Measurements from ENCODE around the gene LNP1. TPM values are rescaled to one million over a fixed set of nuclear protein-coding genes. Genes with fewer than 3 reads are reported as not detected.

LNP1 gene
- total RNA-seq, 3 donors from 2014 or later: 2.6 to 3.3 (median 2.7) TPM

GRCh38 chr3:100419406-100419805, 18.1 kb downstream of the LNP1 start:
- intact Hi-C loops (cut with DNase I; ENCODE audit: low total_unique reads): no loop called here

GRCh38 chr3:100420885-100421284, 19.5 kb downstream of the LNP1 start:
- DNase-seq (ENCODE audit: low spot score in 2 of 2): no peak
- Histone ChIP-seq H3K4me3 (no peak overlapping the region), H3K27ac (no peak overlapping the region), H3K4me1 (no peaks in the 10 kb centered on the region), H3K36me3 (no peaks in the 10 kb centered on the region), H3K9me3 (no peaks in the 10 kb centered on the region), H3K27me3 (no peaks in the 10 kb centered on the region)
- no peak for TF ChIP-seq CTCF (IDR thresholded peaks at IDR 0.05)
- no peak for TF ChIP-seq POLR2A (IDR thresholded peaks at IDR 0.05)
- no peak for TF ChIP-seq POLR2AphosphoS5 (IDR thresholded peaks at IDR 0.05)
- intact Hi-C loops (cut with DNase I; ENCODE audit: low total_unique reads): loop anchor here (5.0 kb wide), 1 partner anchor 721 kb away; no protein-coding TSS in a partner anchor

More at GRCh38 chr3:100419406-100419805, 18.1 kb downstream of the LNP1 start:
- TF ChIP-seq CTCF (IDR thresholded peaks at IDR 0.05): no peak
- TF ChIP-seq POLR2A (IDR thresholded peaks at IDR 0.05): no peak
- TF ChIP-seq POLR2AphosphoS5 (IDR thresholded peaks at IDR 0.05): no peak
- no peaks in the 10 kb centered on the region for H3K9me3 ChIP-seq
- DNase-seq (ENCODE audit: low spot score in 2 of 2): no peak
- H3K27ac ChIP-seq: no peak overlapping the region
- no peaks in the 10 kb centered on the region for H3K27me3 ChIP-seq
- H3K4me3 ChIP-seq: no peak overlapping the region
- H3K4me1 ChIP-seq: no peaks in the 10 kb centered on the region
- no peaks in the 10 kb centered on the region for H3K36me3 ChIP-seq

GRCh38 chr3:100423611-100424010, 22.3 kb downstream of the LNP1 start:
- no peak for TF ChIP-seq POLR2AphosphoS5 (IDR thresholded peaks at IDR 0.05)
- no peak for TF ChIP-seq POLR2A (IDR thresholded peaks at IDR 0.05)
- TF ChIP-seq CTCF (IDR thresholded peaks at IDR 0.05): no peak
- no peak overlapping the region for H3K4me3 ChIP-seq
- no peak for DNase-seq (ENCODE audit: low spot score in 2 of 2)
- no peaks in the 10 kb centered on the region for H3K9me3 ChIP-seq
- H3K36me3 ChIP-seq: no peaks in the 10 kb centered on the region
- H3K27ac ChIP-seq: no peak overlapping the region
- H3K4me1 ChIP-seq: no peaks in the 10 kb centered on the region
- intact Hi-C loops (cut with DNase I; ENCODE audit: low total_unique reads): loop anchor here (5.0 kb wide), 1 partner anchor 719 kb away; no protein-coding TSS in a partner anchor
- no peaks in the 10 kb centered on the region for H3K27me3 ChIP-seq

- no peak overlapping the region for H3K27ac ChIP-seq
- H3K4me1 ChIP-seq: no peaks in the 10 kb centered on the region
- no peaks in the 10 kb centered on the region for H3K9me3 ChIP-seq
- no peak for TF ChIP-seq POLR2A (IDR thresholded peaks at IDR 0.05)
- no peak for TF ChIP-seq POLR2AphosphoS5 (IDR thresholded peaks at IDR 0.05)
- no peak for TF ChIP-seq CTCF (IDR thresholded peaks at IDR 0.05)
- intact Hi-C loops (cut with DNase I; ENCODE audit: low total_unique reads): loop anchor here (5.0 kb wide), 1 partner anchor 718 kb away; no protein-coding TSS in a partner anchor
- DNase-seq (ENCODE audit: low spot score in 2 of 2): no peak
- no peak overlapping the region for H3K4me3 ChIP-seq
- H3K27me3 ChIP-seq: no peaks in the 10 kb centered on the region
- no peaks in the 10 kb centered on the region for H3K36me3 ChIP-seq
Measured at GRCh38 chr3:100424261-100424660, 22.9 kb downstream of the LNP1 start.

GRCh38 chr3:100425316-100425715, 24.0 kb downstream of the LNP1 start:
- no peak overlapping the region for H3K27ac ChIP-seq
- DNase-seq (ENCODE audit: low spot score in 2 of 2): no peak
- intact Hi-C loops (cut with DNase I; ENCODE audit: low total_unique reads): no loop called here

More at GRCh38 chr3:100425316-100425715, 24.0 kb downstream of the LNP1 start:
- Histone ChIP-seq H3K9me3 (no peaks in the 10 kb centered on the region), H3K36me3 (no peaks in the 10 kb centered on the region), H3K4me3 (no peak overlapping the region), H3K27me3 (no peaks in the 10 kb centered on the region), H3K4me1 (no peaks in the 10 kb centered on the region)
- TF ChIP-seq POLR2AphosphoS5 (IDR thresholded peaks at IDR 0.05): no peak
- no peak for TF ChIP-seq POLR2A (IDR thresholded peaks at IDR 0.05)
- no peak for TF ChIP-seq CTCF (IDR thresholded peaks at IDR 0.05)
